HepG2 (cell line): Measurements from ENCODE around the gene ST6GALNAC2. TPM values are rescaled to one million over a fixed set of nuclear protein-coding genes. Genes with fewer than 3 reads are reported as not detected.
A peak's percentile ranks its signal among the peaks of the same experiment; 100 is the strongest.

Experiments used
- CC2D1A ChIP-seq: sonication (generic); formaldehyde crosslinking; IDR thresholded peaks from 2 replicates; pipeline ENCODE4 v1.8.1; 2023; ENCODE audit warnings: mild to moderate bottlenecking, missing genetic modification reagents
- EED ChIP-seq: sonication (generic); formaldehyde crosslinking; IDR thresholded peaks from 2 replicates; pipeline ENCODE4 v1.5.0; 2020; ENCODE audit warnings: mild to moderate bottlenecking, missing genetic modification reagents
- ESRRA ChIP-seq: sonication (generic); formaldehyde crosslinking; IDR thresholded peaks from 2 replicates; pipeline ENCODE4 v1.5.1; 2020; ENCODE audit warnings: mild to moderate bottlenecking, low read depth, missing genetic modification reagents
- GFI1 ChIP-seq: sonication (generic); formaldehyde crosslinking; IDR thresholded peaks from 2 replicates; pipeline ENCODE4 v1.5.0; 2020; ENCODE audit warnings: missing genetic modification reagents, mild to moderate bottlenecking, borderline replicate concordance
- KAT8 ChIP-seq: IDR thresholded peaks from 2 replicates; pipeline ENCODE4 v1.6.1; 2016; ENCODE audit warnings: missing genetic modification reagents, missing compliant biosample characterization
- PHF20 ChIP-seq: sonication (generic); formaldehyde crosslinking; IDR thresholded peaks from 2 replicates; pipeline ENCODE4 v1.5.0; 2020; ENCODE audit warnings: mild to moderate bottlenecking, missing genetic modification reagents
- POLR2A ChIP-seq, 2 experiments: IDR thresholded peaks; 2 replicates each; pipeline ENCODE4 v1.6.1; 2011; ENCODE audit warnings: low read depth in 2 of 2, low read length in 2 of 2, mild to moderate bottlenecking in 1 of 2, moderate library complexity in 1 of 2; ENCODE audit not compliant: insufficient read depth in 1 of 2
- POLR2AphosphoS2 ChIP-seq: IDR thresholded peaks from 2 replicates; pipeline ENCODE4 v1.6.1; 2011; ENCODE audit warnings: low read depth, low read length, improper control_type of control experiment
- POLR2AphosphoS5 ChIP-seq: IDR thresholded peaks from 2 replicates; pipeline ENCODE4 v1.6.1; 2012; ENCODE audit warnings: low read depth, low read length
- POLR2G ChIP-seq: fragments of 200-400 bp; formaldehyde crosslinking; IDR thresholded peaks from 2 replicates; pipeline ENCODE4 v1.6.1; 2018; ENCODE audit warnings: mild to moderate bottlenecking, low read depth, low read length, moderate library complexity
- PPARG ChIP-seq: conservative IDR thresholded peaks from 2 replicates; pipeline ENCODE4 v1.6.1; 2016; ENCODE audit warnings: missing biosample characterization, missing genetic modification reagents
- RBM22 ChIP-seq: fragments of 200-400 bp; formaldehyde crosslinking; optimal IDR thresholded peaks from 2 replicates; pipeline ENCODE3; 2017; ENCODE audit warnings: mild to moderate bottlenecking, low read length, moderate library complexity
- ZNF282 ChIP-seq: fragments of 450-650 bp; IDR thresholded peaks from 2 replicates; pipeline ENCODE4 v1.6.1; 2018; ENCODE audit not compliant: partially characterized antibody
- ZNF441 ChIP-seq: sonication (generic); formaldehyde crosslinking; IDR thresholded peaks from 2 replicates; pipeline ENCODE4 v1.7.0; 2021; ENCODE audit warnings: missing genetic modification reagents, borderline replicate concordance
- ZNF460 ChIP-seq: sonication (generic); formaldehyde crosslinking; IDR thresholded peaks from 2 replicates; pipeline ENCODE4 v1.5.1; 2020; ENCODE audit warnings: missing genetic modification reagents, mild to moderate bottlenecking, borderline replicate concordance
- ZNF557 ChIP-seq: sonication (generic); formaldehyde crosslinking; IDR thresholded peaks from 2 replicates; pipeline ENCODE4 v1.4.0; 2020; ENCODE audit warnings: missing genetic modification reagents
- ZNF652 ChIP-seq: IDR thresholded peaks from 2 replicates; pipeline ENCODE4 v1.6.1; 2016; ENCODE audit warnings: low read depth, borderline replicate concordance
- ZNF83 ChIP-seq: sonication (generic); formaldehyde crosslinking; IDR thresholded peaks from 2 replicates; pipeline ENCODE4 v1.4.0; 2020; ENCODE audit warnings: missing genetic modification reagents, mild to moderate bottlenecking, borderline replicate concordance
- polyA plus RNA-seq, 8 experiments: library from polyadenylated mRNA; depleted of rRNA in 3 of 8; stranded (reverse) in 7 of 8; unstranded in 1 of 8; fragments of >200 nt; fragmentation: Illumina TruSeq in 4 of 8; extraction: Trizol in 4 of 8; gene quantifications; 2 replicates each; pipeline versions ENCODE4 v1.2.1 to v1.2.3, GENCODE V29; 2011 to 2016; ENCODE audit warnings: low read depth in 4 of 8, missing spikeins in 1 of 8, mixed read lengths in 1 of 8; ENCODE audit not compliant: insufficient read depth in 1 of 8
- total RNA-seq, 5 experiments: library from RNA; depleted of rRNA; stranded (reverse); fragments of >200 nt; fragmentation: Illumina TruSeq; extraction: Trizol; gene quantifications; 2 replicates each; pipeline ENCODE4 v1.2.3, GENCODE V29; 2016; ENCODE audit warnings: low read depth in 1 of 5
- TF ChIP-seq, protein P1 (sequence below): sonication (generic); formaldehyde crosslinking; IDR thresholded peaks from 2 replicates; pipeline ENCODE4 v1.9.0; 2021; ENCODE audit warnings: mild to moderate bottlenecking, missing genetic modification reagents
- TF ChIP-seq, protein P2 (sequence below): sonication (generic); formaldehyde crosslinking; IDR thresholded peaks from 2 replicates; pipeline ENCODE4 v1.4.0; 2020; ENCODE audit warnings: missing genetic modification reagents, borderline replicate concordance

The ST6GALNAC2 gene
- total and polyA plus RNA-seq, 2 of the 13 experiments (the other 11 are each of a cell fraction or from before 2014, with no cell fraction given): 0.12 to 0.49 TPM

DNA sequence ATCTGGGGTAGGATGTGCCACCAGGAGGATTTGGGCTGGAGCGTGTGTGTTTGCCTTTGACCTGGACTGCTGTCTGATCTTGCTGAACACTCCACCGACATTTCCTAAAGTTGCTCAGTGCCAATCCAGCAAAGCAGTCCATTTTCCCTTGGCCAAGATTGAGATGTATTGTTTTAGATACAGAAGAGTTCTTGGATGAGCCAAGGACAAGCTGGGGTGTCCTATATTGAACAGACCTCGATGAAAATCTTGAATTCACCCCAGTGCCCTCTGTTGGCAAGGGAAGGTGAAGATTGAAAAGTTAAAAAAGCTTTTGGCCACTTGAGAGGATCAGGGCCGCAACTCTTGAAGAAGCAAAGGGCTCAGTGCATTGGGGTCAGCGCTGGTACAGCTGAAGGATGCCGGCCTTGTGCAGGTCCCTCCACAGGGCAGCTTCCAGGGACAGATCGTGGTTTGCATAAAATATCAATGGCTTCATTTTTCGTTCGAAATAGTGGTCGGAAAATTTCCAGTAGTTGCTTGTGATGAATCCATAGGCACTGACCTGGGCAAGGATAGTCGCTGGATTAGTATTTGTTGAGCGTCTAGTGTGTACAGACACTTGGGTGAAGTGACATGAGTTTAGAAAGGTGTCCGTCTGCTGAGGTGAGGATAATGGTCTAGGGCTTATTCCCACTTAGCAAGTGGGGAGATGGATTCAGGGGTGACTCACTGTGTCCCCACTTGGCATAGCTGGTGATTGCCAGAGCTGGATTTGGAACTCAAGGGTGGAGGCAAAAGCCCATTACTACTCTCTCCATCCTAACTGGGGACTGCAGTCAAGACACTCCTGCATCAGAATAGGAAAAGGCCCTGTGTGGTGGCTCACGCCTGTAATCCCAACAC is 19.7 kb downstream of the ST6GALNAC2 start (continued):
- TF ChIP-seq, protein P1, sequence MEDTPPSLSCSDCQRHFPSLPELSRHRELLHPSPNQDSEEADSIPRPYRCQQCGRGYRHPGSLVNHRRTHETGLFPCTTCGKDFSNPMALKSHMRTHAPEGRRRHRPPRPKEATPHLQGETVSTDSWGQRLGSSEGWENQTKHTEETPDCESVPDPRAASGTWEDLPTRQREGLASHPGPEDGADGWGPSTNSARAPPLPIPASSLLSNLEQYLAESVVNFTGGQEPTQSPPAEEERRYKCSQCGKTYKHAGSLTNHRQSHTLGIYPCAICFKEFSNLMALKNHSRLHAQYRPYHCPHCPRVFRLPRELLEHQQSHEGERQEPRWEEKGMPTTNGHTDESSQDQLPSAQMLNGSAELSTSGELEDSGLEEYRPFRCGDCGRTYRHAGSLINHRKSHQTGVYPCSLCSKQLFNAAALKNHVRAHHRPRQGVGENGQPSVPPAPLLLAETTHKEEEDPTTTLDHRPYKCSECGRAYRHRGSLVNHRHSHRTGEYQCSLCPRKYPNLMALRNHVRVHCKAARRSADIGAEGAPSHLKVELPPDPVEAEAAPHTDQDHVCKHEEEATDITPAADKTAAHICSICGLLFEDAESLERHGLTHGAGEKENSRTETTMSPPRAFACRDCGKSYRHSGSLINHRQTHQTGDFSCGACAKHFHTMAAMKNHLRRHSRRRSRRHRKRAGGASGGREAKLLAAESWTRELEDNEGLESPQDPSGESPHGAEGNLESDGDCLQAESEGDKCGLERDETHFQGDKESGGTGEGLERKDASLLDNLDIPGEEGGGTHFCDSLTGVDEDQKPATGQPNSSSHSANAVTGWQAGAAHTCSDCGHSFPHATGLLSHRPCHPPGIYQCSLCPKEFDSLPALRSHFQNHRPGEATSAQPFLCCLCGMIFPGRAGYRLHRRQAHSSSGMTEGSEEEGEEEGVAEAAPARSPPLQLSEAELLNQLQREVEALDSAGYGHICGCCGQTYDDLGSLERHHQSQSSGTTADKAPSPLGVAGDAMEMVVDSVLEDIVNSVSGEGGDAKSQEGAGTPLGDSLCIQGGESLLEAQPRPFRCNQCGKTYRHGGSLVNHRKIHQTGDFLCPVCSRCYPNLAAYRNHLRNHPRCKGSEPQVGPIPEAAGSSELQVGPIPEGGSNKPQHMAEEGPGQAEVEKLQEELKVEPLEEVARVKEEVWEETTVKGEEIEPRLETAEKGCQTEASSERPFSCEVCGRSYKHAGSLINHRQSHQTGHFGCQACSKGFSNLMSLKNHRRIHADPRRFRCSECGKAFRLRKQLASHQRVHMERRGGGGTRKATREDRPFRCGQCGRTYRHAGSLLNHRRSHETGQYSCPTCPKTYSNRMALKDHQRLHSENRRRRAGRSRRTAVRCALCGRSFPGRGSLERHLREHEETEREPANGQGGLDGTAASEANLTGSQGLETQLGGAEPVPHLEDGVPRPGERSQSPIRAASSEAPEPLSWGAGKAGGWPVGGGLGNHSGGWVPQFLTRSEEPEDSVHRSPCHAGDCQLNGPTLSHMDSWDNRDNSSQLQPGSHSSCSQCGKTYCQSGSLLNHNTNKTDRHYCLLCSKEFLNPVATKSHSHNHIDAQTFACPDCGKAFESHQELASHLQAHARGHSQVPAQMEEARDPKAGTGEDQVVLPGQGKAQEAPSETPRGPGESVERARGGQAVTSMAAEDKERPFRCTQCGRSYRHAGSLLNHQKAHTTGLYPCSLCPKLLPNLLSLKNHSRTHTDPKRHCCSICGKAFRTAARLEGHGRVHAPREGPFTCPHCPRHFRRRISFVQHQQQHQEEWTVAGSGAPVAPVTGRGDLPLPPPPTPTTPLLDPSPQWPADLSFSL (CRISPR knock-in tag): no peak
- TF ChIP-seq EED (CRISPR knock-in tag) (no peak), ZNF460 (CRISPR knock-in tag) (no peak), RBM22 (peak; percentile 13), KAT8 (CRISPR knock-in tag) (no peak), ZNF282 (no peak), ZNF83 (no peak), PPARG (CRISPR knock-in tag) (0 out of 2 replicates have a peak, but pooled peaks have one; percentile 29), ZNF441 (CRISPR knock-in tag) (no peak), POLR2AphosphoS2 (peak; percentile 28; the same call in 1 of the 2 replicates), PHF20 (CRISPR knock-in tag) (peak; percentile 36; the same call in 1 of the 2 replicates), POLR2A (IDR thresholded peaks at IDR 0.05; ENCODE audit: insufficient read depth in 1 of 2, low read depth in 2 of 2, low read length in 2 of 2) (peak in 1 of 2 experiments; percentile 27; a peak in 3 of 4 replicates), GFI1 (CRISPR knock-in tag) (0 out of 2 replicates have a peak, but pooled peaks have one; percentile 32), ESRRA (CRISPR knock-in tag) (no peak), ZNF652 (CRISPR knock-in tag) (no peak), POLR2AphosphoS5 (peak; percentile 26; the same call in 1 of the 2 replicates), CC2D1A (CRISPR knock-in tag) (no peak), ZNF557 (CRISPR knock-in tag) (no peak), POLR2G (peak; percentile 52)
- TF ChIP-seq, protein P2, sequence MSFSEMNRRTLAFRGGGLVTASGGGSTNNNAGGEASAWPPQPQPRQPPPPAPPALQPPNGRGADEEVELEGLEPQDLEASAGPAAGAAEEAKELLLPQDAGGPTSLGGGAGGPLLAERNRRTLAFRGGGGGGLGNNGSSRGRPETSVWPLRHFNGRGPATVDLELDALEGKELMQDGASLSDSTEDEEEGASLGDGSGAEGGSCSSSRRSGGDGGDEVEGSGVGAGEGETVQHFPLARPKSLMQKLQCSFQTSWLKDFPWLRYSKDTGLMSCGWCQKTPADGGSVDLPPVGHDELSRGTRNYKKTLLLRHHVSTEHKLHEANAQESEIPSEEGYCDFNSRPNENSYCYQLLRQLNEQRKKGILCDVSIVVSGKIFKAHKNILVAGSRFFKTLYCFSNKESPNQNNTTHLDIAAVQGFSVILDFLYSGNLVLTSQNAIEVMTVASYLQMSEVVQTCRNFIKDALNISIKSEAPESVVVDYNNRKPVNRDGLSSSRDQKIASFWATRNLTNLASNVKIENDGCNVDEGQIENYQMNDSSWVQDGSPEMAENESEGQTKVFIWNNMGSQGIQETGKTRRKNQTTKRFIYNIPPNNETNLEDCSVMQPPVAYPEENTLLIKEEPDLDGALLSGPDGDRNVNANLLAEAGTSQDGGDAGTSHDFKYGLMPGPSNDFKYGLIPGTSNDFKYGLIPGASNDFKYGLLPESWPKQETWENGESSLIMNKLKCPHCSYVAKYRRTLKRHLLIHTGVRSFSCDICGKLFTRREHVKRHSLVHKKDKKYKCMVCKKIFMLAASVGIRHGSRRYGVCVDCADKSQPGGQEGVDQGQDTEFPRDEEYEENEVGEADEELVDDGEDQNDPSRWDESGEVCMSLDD (CRISPR knock-in tag): no peak
